NCI-H1436 treated with DMSO at 0.1 percent for 48 hours (cell line): ENCODE data around the gene TPPP.

Source experiments
- DNase-seq: peaks from one replicate; lab custom pipeline; 2025; lab: John Stamatoyannopoulos, UW

Gene TPPP

DNA sequence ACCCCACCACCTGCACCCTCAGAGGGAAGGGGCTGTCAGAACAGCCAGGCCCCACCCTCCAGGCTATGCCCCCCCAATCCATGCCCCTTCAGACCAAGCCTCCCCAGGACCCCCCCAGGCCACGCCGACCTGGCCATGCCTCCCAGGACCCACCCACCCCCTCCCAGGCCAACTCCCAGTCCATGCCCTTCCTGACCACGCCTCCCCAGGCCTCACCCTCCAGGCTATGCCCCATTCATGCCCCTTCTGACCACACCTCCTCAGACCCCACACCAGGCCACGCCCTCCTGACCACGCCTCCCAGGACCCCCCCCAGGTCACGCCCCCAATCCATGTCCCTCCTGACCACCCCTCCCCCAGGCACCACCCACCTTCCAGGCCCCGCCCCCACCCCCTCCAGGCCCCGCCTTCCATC lies 27.6 kb downstream of the TPPP start:
- no peak for DNase-seq

DNA sequence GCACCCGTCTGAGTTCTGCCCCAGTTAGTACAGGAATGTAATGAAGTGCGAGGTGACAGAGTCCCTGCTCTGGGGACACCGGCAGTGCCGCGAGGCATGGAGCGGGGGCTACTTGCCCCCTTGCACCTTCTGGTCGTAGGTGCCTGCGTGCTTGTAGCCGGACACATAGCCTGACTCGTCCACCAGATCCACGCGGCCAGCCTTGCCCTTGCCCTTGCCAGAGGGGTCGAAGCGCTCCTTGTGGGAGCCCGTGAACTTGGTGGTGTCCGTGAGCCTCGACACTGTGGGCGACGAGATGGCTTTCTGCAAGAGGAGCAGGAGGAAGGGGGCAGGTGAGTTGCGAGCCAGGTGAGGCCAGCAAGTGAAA lies 28.2 kb downstream of the TPPP start:
- no peak for DNase-seq

DNA sequence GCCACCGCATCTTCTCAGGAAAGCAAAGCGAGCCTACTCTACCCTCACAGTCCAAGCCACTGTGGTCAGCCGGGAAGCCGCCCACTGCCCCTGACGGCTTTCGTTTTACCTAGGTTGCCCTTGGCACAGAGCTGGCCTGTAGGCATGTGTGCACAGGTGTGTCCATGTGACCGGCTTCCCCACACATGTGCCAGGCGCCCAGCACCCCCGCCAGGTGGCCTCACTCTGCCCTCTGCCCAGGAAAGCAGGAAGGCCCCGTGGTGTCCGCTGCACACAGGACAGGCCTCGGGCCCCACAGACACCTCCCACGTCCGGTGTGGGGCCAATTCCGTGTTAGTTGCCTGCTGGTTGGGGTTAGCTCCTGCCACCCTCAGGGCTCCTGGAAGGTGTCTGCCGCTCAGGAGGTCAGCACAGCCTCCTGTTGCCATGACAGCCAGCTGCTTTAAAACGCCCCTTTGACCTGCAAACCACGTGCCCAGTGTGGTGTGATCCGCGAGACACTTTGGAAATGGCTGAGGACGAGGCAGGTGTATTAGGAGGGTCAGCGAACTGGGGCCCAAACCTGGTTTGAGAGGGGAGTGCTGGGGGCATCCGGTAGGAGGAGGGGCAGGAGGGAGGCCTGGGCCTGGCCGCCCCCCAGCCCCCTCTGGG lies 28.7 kb downstream of the TPPP start:
- DNase-seq: no peak

DNA sequence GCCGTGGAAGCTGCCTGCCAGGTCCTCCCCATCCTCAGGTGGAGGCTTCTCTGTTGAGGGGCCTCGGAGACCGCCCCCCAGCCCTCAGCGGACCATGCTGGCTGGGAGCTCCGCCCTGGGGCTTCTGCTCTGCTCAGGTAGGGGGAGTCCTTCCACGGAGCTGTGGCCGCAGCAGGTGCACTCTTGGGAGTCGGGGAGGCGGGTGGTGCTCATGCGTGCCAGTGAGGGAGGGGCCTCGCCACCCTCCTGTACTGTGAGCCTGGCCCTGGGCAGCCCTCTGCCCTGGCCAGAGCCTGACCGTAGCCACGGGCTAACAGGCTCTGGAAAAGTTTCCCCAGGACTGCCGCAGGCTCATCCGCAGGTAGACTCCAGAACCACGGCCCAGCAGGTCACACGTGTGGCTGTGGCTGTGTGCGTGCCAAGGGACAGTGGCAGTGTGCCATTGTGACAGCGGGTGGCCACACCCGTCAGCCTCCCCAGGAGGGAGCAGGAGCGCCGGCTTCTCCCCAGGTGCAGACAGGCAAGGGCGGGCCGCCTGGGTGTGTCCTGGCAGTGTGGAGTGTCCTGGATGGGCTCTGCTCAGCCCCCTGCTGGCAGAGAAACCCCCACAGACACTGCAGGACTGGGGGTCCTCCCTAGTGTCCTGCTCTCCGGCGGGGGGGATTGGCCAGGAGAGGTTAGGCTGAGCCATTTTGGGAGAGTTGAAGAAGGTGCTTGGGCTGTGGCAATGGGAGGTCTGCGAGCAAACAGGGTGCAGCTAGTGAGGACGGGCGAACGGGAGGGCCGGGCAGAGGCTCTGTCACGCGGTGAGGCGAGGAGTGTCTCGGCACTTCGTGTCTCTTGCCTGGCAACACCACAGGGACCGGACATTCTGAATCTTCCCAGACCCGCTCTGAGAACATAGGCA lies 29.5 kb downstream of the TPPP start:
- DNase-seq: no peak

DNA sequence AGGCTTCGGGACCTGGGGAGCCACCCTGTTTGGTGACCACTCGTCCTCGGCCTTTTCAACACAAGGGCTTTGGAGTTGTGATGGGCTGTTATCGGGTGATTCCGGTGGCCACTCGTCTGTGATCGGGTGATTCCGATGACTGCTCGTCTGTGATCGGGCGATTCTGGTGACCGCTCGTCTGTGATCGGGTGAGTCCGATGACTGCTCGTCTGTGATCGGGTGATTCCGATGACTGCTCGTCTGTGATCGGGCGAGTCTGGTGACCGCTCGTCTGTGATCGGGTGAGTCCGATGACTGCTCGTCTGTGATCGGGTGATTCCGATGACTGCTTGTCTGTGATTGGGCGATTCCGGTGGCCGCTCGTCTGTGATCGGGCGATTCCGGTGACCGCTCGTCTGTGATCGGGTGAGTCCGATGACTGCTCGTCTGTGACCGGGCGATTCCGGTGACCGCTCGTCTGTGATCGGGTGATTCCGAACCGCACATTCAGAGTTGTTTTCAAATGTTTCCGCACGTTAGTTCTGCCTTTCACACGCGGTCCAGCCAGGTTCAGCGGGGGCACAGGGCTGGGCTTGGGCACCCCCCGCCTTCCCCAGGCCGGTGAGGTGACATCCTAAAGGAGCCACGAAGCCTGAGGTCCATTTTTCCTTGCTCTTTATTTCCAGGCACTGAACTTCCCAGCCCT lies 30.3 kb downstream of the TPPP start:
- DNase-seq: no peak

DNA sequence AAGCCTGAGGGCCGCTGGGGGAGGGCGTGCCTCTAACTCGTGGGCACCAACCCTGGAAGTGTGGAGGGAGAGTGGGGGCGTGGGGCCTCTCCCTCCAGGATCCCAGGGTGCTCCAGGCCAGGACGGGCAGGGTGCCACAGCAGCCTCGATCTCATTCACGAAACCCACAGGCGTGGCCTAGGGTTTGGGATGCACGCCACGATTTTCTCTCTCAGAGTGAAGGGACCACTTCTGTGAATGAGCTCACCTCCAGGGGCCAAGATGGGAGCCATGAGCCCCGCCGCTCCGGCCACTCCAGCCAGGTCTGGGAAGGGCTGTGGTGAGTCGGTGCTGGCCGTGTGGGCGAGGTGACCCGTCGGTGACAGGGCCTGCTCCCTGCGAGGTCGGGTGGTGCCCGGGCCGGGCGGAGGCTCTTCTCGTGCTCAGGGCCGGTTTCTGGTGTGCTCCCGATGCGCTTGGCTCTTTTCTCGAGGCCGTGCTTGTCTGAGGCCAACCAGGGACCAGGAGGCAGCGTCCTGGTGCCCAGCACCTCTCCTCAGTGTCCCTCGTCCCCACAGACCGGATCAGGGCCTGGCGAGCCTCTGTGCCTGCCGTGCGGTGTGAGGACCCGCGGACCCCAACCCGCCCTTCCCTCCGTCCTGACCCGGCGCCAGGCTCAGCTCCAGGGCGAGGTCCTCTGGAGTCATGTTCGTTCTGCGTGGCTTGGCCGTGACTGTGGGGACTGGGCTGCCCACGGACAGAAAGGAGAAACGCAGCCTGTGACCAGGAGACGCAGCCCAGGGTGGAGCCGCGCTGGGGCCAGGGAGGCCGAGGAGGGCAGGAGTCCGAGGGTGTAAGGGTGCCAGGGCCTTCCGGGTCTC lies 31.0 kb downstream of the TPPP start:
- DNase-seq: no peak

DNA sequence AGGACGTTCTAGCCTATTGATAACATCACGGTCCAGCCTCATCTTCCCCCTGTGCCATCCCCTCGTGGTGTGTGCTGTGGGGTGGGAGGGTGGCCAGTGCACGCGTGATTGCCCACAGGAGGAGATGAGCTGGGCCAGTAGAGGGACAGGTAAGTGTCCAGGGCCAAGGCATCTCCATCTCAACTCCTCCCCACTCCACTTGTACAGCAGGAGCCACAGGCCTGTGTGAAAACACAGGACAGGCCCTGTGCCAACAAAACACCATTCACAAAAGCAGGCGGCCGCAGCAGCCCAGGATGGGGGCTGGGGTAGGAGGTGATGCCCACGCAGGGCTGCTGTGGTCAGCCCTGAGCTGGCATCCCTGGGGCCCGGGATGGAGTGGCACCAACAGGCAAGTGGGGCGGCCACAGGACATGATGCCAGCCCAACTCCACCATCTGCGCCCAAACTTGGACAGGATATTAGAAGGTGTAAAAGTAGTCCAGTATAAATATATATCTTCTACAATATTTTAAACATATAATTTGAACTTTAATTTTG lies 32.6 kb downstream of the TPPP start:
- no peak for DNase-seq

DNA sequence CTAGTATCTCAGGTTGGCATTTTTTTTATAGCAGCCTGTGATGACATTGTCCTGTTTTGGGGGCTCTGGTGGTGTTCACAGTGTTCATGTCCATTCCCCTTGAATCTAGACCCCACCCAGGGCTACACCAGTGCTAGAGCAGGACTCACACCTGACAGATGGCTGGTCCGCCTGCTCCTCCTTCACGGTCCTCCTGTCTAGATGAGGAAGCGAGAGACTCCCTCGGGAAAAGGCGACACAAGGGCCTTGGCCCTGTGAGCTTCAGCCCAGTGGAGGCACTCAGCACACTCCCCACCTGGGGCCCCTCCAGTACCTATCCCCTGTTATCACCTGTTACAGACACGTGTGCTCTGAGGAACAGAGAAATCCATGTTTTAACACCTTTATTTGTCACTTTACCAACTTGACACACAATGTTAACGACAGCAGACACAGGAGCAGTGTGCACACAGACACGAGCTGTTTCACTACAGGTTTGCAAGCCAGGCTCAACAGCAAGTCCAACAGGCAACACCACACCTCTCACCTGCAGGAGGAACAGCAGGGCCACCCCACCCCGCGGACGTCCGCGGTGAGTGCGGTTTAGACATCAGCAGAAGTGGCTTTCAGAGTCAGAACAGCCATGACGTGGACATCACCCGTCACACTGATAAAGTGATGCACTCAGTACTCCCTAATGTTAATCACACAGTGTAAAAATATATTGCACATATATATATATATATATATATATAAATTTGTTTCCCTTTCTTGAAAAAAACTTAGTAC lies 33.5 kb downstream of the TPPP start:
- no peak for DNase-seq

DNA sequence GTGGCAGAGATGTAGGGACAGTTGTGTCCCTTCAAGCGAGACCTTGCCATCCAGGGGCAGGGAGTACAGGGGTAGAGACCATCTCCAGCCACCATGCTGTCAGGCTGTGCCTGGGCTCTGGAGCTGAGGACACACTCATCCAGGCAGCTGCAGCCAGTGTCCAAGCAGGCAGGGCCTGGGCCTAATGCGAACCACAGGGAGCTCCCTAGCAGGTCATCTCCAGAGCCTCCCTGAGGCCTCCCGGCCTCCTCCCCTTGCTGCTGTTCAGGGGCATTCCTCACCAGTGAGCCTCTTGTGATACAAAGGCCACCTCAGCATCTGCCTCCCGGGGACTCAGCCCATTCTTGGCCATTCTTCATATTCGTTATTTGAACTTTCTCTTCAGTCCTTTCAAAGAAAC lies 35.0 kb downstream of the TPPP start:
- DNase-seq: no peak

DNA sequence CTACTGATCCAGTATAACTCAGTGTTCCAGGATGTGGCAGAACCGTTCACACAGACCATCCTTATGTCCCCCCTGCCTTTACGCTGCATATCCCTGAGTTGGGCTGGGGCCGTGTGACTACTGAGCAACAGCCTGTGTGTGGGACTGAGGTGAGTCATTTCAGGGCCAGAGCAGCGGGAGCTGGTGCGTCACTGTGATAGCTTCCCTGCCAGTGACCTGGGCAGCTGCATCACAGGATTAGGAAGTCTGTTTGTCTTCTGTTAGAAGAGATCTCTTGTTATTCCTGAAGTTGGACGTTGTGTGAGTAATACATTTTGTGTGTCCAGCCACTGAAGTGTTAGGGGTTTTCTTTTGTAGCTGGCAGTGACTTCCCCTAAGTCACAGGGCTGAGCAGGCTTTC lies 35.6 kb downstream of the TPPP start:
- DNase-seq: no peak

DNA sequence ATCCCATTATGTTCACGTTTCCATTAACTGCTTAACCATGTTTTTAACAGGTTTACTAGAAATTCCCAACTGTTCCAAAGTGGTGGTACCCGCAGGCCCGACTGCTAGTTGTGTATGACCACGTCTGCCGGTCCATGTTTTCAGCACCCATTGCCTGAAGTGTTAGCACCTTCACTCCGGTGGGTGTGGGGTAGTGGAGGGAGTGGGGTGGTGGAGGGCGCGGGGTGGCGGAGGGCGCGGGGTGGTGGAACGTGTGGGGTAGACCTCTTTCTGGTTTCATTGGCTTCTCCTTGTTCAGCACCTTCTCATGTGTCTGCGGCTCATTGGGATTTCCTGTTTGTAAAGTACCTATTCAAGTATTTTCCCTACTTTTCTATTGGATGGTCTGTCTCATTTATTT lies 37.7 kb downstream of the TPPP start:
- DNase-seq: no peak

DNA sequence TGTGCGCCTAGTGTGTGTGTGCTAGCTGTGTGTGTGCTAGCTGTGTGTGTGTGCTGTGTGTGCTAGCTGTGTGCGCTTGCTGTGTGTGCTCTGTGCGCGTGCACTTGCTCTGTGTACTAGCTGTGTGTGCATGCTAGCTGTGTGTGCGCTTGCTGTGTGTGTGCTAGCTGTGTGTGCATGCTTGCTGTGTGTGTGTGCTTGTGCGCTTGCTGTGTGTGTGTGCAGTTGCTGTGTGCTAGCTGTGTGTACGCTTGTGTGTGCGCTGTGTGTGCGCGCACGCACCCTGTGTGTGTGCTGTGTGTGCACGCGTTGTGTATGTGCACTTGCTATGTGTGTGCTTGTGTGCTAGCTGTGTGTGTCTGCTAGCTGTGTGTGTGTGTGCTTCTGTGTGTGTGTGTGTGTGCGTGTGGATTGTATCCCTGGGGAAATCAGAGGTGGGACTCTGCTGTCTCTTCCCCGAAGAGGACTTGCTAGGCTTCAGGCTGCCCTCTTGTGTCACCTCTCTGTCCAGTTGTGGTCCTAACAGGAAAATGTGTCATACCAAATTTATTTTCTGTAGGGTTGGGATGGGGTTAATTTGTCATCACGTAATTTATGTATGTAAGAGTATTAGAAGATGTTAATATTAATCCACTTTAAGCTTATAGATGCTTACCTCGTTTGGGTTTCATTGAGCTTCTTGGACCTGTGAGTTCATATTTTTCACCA lies 38.9 kb downstream of the TPPP start:
- no peak for DNase-seq

DNA sequence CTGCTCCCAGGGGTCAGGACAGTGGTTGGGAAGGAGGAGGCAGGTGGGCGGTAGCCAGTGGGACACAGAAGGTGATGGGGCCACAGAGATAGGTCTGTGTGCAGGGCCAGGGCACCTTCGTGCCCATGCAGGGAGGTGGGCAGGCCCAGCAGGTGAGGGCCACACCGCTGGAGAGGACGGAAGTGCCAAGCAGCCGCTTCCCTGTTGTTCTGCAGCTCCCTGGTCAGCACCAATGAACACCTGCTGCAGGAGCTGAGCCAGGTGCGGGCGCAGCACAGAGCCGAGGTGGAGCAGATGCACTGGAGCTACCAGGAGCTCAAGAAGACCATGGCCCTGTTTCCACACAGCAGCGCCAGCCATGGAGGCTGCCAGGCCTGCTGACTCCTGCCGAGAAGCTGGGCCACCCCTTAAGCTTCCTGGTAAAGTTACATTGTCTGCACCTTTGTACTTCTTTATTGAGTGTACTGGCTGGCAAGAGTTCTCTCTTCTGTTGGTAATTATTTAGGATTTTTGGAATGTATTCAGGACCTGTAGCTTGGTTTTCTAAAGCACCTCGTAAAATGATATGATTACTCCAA lies 40.3 kb downstream of the TPPP start:
- DNase-seq: no peak

DNA sequence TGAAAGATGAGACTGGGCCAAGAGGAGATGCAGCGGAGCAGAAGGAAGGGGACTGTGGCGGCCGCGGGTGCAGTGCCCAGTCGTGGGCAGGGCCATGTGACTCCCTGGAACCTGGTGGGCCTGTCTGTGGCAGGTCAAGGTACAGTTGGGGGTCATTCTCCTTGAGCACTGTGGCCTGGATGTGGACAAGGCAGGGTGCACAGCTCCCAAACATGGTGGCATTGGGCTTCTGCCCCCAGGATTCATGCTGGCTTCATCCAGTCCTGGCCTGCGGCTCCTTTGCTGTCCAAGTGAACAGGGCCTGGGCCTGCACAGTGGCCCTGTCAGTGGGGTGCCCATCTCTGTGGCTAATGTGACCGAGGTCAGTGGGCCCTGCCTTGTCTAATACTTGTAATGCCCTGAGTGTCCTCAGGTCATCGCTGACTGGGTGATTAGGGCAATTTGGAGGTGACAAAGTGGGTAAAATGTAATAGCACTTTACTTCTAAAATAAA lies 41.1 kb downstream of the TPPP start:
- no peak for DNase-seq

DNA sequence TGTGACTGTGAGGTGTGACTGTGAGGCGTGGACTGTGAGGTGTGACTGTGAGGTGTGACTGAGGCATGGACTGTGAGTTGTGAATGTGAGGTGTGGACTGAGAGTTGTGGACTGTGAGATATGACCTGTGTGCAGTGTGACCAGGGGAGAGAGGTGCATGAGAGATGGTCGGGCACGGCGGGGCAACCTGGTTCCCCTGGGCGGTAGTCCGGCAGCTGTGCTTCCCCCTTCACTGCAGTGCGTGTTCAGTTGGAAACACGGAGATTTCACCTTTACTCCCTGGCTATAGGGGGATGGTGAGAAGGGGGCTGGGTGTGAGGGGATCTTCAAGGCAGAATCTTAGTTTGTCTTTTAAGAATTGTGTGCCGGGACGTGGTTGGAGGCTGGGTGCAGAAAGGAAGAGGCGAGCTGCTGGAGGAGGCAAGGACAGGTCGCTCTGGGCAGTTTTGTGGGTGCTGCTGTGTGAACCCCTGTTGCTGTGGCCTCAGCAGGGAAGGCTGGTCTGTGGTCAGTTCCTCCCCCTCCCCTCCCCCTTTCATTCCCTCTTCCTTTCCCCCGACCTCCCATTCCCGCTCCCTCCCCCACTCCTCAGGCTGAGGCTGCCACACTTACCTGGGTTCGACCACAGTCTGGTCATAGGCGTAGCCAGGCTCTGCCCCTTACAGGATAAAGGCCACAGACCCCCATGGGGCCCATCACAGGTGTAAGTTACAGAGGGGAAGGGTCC lies 41.7 kb downstream of the TPPP start:
- no peak for DNase-seq

DNA sequence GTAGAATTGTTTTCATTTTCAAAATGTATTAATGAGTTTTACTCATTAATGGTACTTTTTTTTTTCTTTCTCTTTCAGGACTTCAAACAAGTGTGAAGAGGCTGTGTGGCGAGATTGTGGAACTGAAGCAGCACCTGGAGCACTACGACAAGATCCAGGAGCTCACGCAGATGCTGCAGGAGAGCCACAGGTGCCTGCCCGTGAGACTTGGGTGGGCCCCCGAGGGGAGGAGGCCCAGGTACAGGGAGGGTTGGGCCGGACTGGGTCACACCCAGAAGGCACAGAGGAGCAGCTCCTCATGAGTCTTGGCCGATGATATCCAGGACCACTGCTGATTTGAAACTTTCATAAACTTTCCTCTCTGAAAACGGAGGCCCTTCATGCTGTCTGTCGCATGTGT lies 45.4 kb downstream of the TPPP start:
- no peak for DNase-seq

DNA sequence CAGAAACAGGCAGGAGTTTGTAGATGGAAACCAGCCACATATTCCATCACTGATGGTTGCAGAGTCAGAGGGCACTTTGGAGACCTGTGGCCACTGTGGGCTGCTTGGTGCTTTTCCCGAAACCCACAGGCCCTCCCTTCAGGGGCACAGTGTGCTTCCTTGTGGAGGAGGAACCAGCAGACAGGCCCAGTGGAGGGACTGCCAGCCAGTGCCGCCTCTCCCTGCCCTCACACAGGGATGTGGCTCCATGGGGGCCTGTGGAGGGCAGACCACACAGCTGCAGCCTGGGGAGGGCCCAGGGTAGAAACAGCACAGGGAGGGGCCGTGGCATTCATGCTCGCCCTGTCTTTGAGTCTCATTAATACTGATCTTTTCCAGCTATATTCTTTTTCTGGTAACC lies 45.8 kb downstream of the TPPP start:
- DNase-seq: no peak

DNA sequence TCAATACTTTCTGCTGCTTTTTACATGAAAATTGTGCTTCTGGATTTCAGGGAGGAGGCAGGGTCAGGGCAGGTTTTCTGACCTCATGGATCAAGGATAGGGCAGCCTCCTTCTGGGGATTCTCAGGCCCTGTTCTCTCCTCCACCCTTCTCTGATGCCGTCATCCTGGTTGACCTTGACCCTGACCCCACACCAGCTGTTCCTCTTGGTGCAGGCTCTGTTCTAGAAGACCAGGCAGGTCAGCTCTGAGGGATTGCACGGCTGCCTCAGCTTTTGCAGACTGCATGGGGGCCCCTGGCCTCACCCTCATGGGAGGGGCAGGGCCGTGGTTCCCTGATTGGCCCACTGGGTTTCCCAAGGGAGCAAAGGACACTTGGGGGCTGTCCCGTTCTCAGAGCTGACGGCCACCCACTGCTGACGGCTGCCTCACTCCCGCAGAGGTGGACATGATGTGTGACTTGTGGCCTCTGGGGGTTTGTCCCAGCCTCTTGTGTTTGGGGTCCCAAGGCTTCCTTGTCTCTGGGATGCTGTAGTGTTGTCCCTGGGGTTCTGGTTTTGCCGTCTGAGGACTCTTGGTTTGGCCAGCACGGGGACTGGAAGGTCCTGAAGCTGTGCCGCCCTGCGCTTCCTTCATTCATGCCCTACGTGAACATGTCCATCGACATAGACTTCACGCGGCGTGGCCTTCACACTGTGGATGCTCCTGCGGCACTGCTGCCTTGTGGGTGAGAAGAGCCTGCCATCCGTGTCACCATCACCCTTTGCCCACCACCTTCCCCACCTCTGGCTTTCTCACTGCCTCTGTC lies 46.6 kb downstream of the TPPP start:
- no peak for DNase-seq
